ENCODE data around the gene NEK11. TPM values are rescaled to one million over a fixed set of nuclear protein-coding genes. Genes with fewer than 3 reads are reported as not detected.

The NEK11 gene
- total RNA-seq, 1 donor from 2014 or later, result 7.1 TPM

DNA sequence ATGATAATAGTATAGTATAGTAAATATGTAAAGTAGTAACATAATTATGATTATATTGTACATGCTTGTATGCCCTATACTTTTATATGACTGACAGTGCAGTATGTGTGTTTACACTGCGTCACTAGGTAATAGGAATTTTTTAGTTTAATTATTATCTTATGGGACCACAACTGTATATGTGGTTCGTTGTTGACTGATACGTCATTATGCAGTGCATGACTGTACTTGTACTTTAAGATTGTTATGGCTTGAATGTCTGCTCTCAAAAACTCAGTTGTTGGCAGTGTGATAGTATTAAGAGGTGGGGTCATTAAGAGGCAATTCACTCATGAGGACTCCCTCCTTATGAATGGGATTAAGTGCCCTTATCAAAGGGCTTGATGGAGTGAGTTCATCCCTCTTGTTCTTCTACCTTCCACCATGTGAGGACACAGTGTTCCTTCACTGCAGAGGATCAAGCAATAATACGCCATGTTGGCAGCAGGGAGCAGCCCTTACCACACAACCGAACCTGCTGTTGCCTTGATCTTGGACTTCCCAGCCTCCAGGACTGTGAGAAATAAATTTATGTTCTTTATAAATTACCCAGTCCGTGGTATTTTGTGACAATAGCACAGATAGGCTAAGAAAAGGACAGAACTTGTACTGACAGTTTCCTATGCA lies 152.2 kb downstream of the NEK11 start:
- DNase-seq (ENCODE audit: low read depth), result no peak
- Histone ChIP-seq H2AFZ (ENCODE audit: low read depth, low read length) (no peak overlapping the region), H3K79me2 (ENCODE audit: insufficient read depth, low read length) (no peaks in the 10 kb centered on the region), H4K20me1 (ENCODE audit: insufficient read depth, low read length) (no peaks in the 10 kb centered on the region), H3K9ac (ENCODE audit: low read length) (no peak overlapping the region), H3K36me3 (ENCODE audit: insufficient read depth, low read length) (no peaks in the 10 kb centered on the region), H3K4me2 (ENCODE audit: low read length) (no peak overlapping the region), H3K4me3 (ENCODE audit: insufficient read depth, low read depth, low read length) (no peak overlapping the region), H3K27me3 (ENCODE audit: insufficient read depth, low read length) (no peaks in the 10 kb centered on the region), H3K9me3 (ENCODE audit: insufficient read depth, low read depth, low read length) (no peaks in the 10 kb centered on the region), H3K4me1 (ENCODE audit: insufficient read depth, low read length) (peaks cover 3% of the 10 kb centered on the region), H3K27ac (ENCODE audit: low read depth, low read length) (no peak overlapping the region)
- no peak overlapping the region for H3K27ac Mint-ChIP-seq (ENCODE audit: unreplicated experiment)
- H3K4me3 Mint-ChIP-seq (ENCODE audit: unreplicated experiment), result no peak overlapping the region
- no peaks in the 10 kb centered on the region for H3K27me3 Mint-ChIP-seq (ENCODE audit: low read depth, unreplicated experiment)
- peaks cover 4% of the 10 kb centered on the region for H3K36me3 Mint-ChIP-seq (ENCODE audit: low read depth, unreplicated experiment)
- H3K4me1 Mint-ChIP-seq (ENCODE audit: low read depth, unreplicated experiment), result peaks cover 4% of the 10 kb centered on the region
- TF ChIP-seq, protein P1, sequence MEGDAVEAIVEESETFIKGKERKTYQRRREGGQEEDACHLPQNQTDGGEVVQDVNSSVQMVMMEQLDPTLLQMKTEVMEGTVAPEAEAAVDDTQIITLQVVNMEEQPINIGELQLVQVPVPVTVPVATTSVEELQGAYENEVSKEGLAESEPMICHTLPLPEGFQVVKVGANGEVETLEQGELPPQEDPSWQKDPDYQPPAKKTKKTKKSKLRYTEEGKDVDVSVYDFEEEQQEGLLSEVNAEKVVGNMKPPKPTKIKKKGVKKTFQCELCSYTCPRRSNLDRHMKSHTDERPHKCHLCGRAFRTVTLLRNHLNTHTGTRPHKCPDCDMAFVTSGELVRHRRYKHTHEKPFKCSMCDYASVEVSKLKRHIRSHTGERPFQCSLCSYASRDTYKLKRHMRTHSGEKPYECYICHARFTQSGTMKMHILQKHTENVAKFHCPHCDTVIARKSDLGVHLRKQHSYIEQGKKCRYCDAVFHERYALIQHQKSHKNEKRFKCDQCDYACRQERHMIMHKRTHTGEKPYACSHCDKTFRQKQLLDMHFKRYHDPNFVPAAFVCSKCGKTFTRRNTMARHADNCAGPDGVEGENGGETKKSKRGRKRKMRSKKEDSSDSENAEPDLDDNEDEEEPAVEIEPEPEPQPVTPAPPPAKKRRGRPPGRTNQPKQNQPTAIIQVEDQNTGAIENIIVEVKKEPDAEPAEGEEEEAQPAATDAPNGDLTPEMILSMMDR (IDR thresholded peaks at IDR 0.05; ENCODE audit: insufficient read depth, low read depth, low read length), result no peak
- no peak for TF ChIP-seq EZH2 (IDR thresholded peaks at IDR 0.05; ENCODE audit: insufficient read depth, low read length)
- no peak for FAIRE-seq
- peaks cover 2% of the 10 kb centered on the region for H3K9me3 Mint-ChIP-seq (ENCODE audit: unreplicated experiment)

DNA sequence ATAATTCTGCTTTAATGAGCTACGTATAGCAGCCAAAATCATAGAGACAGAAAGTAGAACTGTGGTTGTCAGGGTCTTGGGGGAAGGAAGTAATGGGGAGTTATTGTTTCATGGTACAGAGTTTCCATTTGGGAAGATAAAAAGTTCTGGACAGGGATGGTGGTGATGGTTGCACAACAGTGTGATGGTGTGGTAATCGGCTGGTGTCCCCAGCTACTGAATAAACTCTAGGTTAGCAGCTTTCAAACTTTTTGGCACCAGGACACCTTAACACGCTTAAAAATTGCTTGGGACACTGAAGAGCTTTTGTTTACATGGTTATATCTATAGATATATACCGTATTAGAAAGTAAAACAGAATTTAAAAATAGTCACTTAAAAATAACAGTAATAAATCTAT lies 166.0 kb downstream of the NEK11 start:
- Histone ChIP-seq H3K9ac (ENCODE audit: low read length) (no peak overlapping the region), H3K27me3 (ENCODE audit: insufficient read depth, low read length) (no peaks in the 10 kb centered on the region), H2AFZ (ENCODE audit: low read depth, low read length) (no peak overlapping the region), H3K4me1 (ENCODE audit: insufficient read depth, low read length) (no peaks in the 10 kb centered on the region), H4K20me1 (ENCODE audit: insufficient read depth, low read length) (no peaks in the 10 kb centered on the region), H3K9me3 (ENCODE audit: insufficient read depth, low read depth, low read length) (no peaks in the 10 kb centered on the region), H3K36me3 (ENCODE audit: insufficient read depth, low read length) (no peaks in the 10 kb centered on the region), H3K4me3 (ENCODE audit: insufficient read depth, low read depth, low read length) (no peak overlapping the region), H3K4me2 (ENCODE audit: low read length) (no peak overlapping the region), H3K79me2 (ENCODE audit: insufficient read depth, low read length) (no peaks in the 10 kb centered on the region), H3K27ac (ENCODE audit: low read depth, low read length) (no peak overlapping the region)
- Mint-ChIP-seq H3K36me3 (ENCODE audit: low read depth, unreplicated experiment) (peaks cover 3% of the 10 kb centered on the region), H3K4me3 (ENCODE audit: unreplicated experiment) (no peak overlapping the region), H3K27me3 (ENCODE audit: low read depth, unreplicated experiment) (no peaks in the 10 kb centered on the region), H3K9me3 (ENCODE audit: unreplicated experiment) (no peaks in the 10 kb centered on the region), H3K27ac (ENCODE audit: unreplicated experiment) (no peak overlapping the region), H3K4me1 (ENCODE audit: low read depth, unreplicated experiment) (no peaks in the 10 kb centered on the region)
- no peak for FAIRE-seq
- no peak for DNase-seq (ENCODE audit: low read depth)
- TF ChIP-seq, protein P1 (IDR thresholded peaks at IDR 0.05; ENCODE audit: insufficient read depth, low read depth, low read length), result no peak
- TF ChIP-seq EZH2 (IDR thresholded peaks at IDR 0.05; ENCODE audit: insufficient read depth, low read length), result no peak

GRCh38 chr3:131193641-131194238 lies 167.1 kb downstream of the NEK11 start:
- no peaks in the 10 kb centered on the region for H4K20me1 ChIP-seq (ENCODE audit: insufficient read depth, low read length)
- no peak overlapping the region for H3K27ac ChIP-seq (ENCODE audit: low read depth, low read length)
- H3K4me2 ChIP-seq (ENCODE audit: low read length), result no peak overlapping the region
- H3K4me1 Mint-ChIP-seq (ENCODE audit: low read depth, unreplicated experiment), result no peaks in the 10 kb centered on the region
- DNase-seq (ENCODE audit: low read depth), result no peak
- no peaks in the 10 kb centered on the region for H3K27me3 Mint-ChIP-seq (ENCODE audit: low read depth, unreplicated experiment)
- H3K4me1 ChIP-seq (ENCODE audit: insufficient read depth, low read length), result no peaks in the 10 kb centered on the region
- H3K9me3 Mint-ChIP-seq (ENCODE audit: unreplicated experiment), result no peaks in the 10 kb centered on the region
- no peaks in the 10 kb centered on the region for H3K27me3 ChIP-seq (ENCODE audit: insufficient read depth, low read length)
- TF ChIP-seq EZH2 (IDR thresholded peaks at IDR 0.05; ENCODE audit: insufficient read depth, low read length), result no peak
- TF ChIP-seq, protein P1 (IDR thresholded peaks at IDR 0.05; ENCODE audit: insufficient read depth, low read depth, low read length), result peak; percentile 25
- H3K36me3 Mint-ChIP-seq (ENCODE audit: low read depth, unreplicated experiment), result peaks cover 3% of the 10 kb centered on the region
- no peak overlapping the region for H2AFZ ChIP-seq (ENCODE audit: low read depth, low read length)
- no peaks in the 10 kb centered on the region for H3K79me2 ChIP-seq (ENCODE audit: insufficient read depth, low read length)
- H3K9ac ChIP-seq (ENCODE audit: low read length), result no peak overlapping the region
- no peaks in the 10 kb centered on the region for H3K36me3 ChIP-seq (ENCODE audit: insufficient read depth, low read length)
- peak; percentile 26 for FAIRE-seq
- no peaks in the 10 kb centered on the region for H3K9me3 ChIP-seq (ENCODE audit: insufficient read depth, low read depth, low read length)
- no peak overlapping the region for H3K4me3 Mint-ChIP-seq (ENCODE audit: unreplicated experiment)
- no peak overlapping the region for H3K27ac Mint-ChIP-seq (ENCODE audit: unreplicated experiment)
- H3K4me3 ChIP-seq (ENCODE audit: insufficient read depth, low read depth, low read length), result no peak overlapping the region
